Mesothelial cell of epicardium (in vitro differentiated cells): ENCODE measurements around the gene SUSD5. TPM values are rescaled to one million over a fixed set of nuclear protein-coding genes. Genes with fewer than 3 reads are reported as not detected.

Experiments
- DNase-seq, 2 experiments: peaks; one replicate each; pipeline ENCODE4 v3.0.0; 2021; ENCODE audit warnings: low spot score in 2 of 2; ENCODE audit not compliant: unreplicated experiment in 2 of 2
- H3K27ac Mint-ChIP-seq: 2 replicates; pipeline ENCODE4 v1.8.0; 2021; ENCODE audit warnings: mixed read lengths
- H3K27me3 Mint-ChIP-seq: 2 replicates; pipeline ENCODE4 v1.8.0; 2021; ENCODE audit warnings: low read depth, mixed read lengths
- H3K36me3 Mint-ChIP-seq: 2 replicates; pipeline ENCODE4 v1.8.0; 2021; ENCODE audit warnings: mixed read lengths
- H3K4me1 Mint-ChIP-seq: 2 replicates; pipeline ENCODE4 v1.8.0; 2021; ENCODE audit warnings: mixed read lengths
- H3K4me3 Mint-ChIP-seq: 2 replicates; pipeline ENCODE4 v1.8.0; 2021; ENCODE audit warnings: mild to moderate bottlenecking, moderate library complexity, mixed read lengths
- H3K9me3 Mint-ChIP-seq: 2 replicates; pipeline ENCODE4 v1.8.0; 2021; ENCODE audit warnings: mixed read lengths
- CTCF ChIP-seq: fragments of 200-600 bp; sonication (generic); IDR thresholded peaks from one replicate; pipeline ENCODE4 v1.5.0; 2021; ENCODE audit warnings: antibody characterized with exemption; ENCODE audit not compliant: unreplicated experiment
- total RNA-seq: library from RNA; stranded (reverse); gene quantifications from 3 replicates; pipeline ENCODE4 v1.2.1, GENCODE V29; 2021

SUSD5 gene
- total RNA-seq, 1 donor from 2014 or later, result 1.3 TPM

- peaks cover 2% of the 10 kb centered on the region for H3K36me3 Mint-ChIP-seq
- H3K27ac Mint-ChIP-seq, result no peak overlapping the region
- H3K4me3 Mint-ChIP-seq, result no peak overlapping the region
- H3K9me3 Mint-ChIP-seq, result peaks cover 33% of the 10 kb centered on the region
- no peaks in the 10 kb centered on the region for H3K27me3 Mint-ChIP-seq
- no peak for DNase-seq
- TF ChIP-seq CTCF, result no peak
- peaks cover 2% of the 10 kb centered on the region for H3K4me1 Mint-ChIP-seq
Measured at GRCh38 chr3:33181229-33181628, 37.4 kb downstream of the SUSD5 start.

DNA sequence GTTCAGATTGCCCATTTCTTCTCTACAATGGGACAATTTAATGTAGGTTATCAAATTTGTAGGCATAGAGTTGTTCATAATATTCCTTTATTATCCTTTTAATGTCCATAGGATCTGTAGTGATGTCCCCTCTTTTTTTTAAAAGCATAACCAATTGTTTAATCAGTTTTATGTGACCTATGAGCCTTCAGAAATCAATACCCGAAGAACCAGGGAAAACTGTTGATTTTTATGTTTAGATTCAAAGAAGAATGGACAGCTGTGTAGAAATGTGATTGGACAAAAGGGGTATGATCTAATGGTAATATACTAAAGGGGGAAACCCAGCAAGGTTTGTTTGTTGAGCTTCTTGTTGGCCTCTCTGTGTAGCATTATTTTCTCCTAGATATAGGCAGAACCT lies 39.5 kb downstream of the SUSD5 start:
- H3K27ac Mint-ChIP-seq, result no peak overlapping the region
- no peak for TF ChIP-seq CTCF
- H3K9me3 Mint-ChIP-seq, result peaks cover 33% of the 10 kb centered on the region
- no peak overlapping the region for H3K4me3 Mint-ChIP-seq
- H3K27me3 Mint-ChIP-seq, result no peaks in the 10 kb centered on the region
- no peaks in the 10 kb centered on the region for H3K4me1 Mint-ChIP-seq
- DNase-seq, result no peak
- H3K36me3 Mint-ChIP-seq, result peaks cover 2% of the 10 kb centered on the region

DNA sequence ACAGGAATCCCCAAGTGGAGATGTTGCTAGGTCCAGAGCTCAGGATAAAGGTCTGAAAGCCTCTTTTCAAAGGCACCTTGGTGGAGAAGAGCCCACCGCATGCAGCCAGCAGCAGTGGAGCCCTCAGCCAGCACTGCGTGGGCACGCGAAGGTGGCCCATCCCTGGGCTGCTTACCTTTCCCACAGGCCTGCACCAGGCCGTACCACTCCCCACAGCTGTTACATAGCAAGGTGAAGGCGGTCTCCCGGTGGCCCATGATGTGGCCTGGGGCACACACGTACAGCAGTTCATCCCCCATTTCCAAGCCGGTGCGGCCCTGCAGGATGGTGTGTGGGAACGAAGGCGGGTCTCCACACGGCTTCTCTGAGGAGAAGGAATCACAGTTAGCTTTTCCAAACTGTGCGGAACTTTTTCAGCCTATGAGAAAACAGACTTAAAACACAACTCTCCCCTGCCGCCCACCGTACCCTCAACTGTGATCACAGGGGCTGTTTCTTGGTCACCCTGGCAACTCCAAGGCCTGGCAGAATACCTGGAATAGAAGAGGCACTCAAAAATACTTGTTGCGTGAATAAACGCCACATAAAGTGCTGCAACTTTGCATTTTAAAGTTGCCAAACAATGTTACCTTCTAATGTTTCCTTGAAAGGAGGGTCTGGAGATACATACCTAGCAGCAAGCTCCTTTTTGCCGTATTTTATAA lies 43.7 kb downstream of the SUSD5 start:
- H3K9me3 Mint-ChIP-seq, result peaks cover 17% of the 10 kb centered on the region
- H3K27ac Mint-ChIP-seq, result no peak overlapping the region
- H3K27me3 Mint-ChIP-seq, result no peaks in the 10 kb centered on the region
- H3K4me1 Mint-ChIP-seq, result no peaks in the 10 kb centered on the region
- peaks cover 2% of the 10 kb centered on the region for H3K36me3 Mint-ChIP-seq
- H3K4me3 Mint-ChIP-seq, result no peak overlapping the region
- no peak for DNase-seq
- no peak for TF ChIP-seq CTCF

- no peak for TF ChIP-seq CTCF
- Mint-ChIP-seq H3K27ac (no peak overlapping the region), H3K36me3 (no peaks in the 10 kb centered on the region)
Measured at GRCh38 chr3:33174095-33174494, 44.5 kb downstream of the SUSD5 start.

GRCh38 chr3:33173672-33174071 lies 44.9 kb downstream of the SUSD5 start:
- no peak overlapping the region for H3K4me3 Mint-ChIP-seq
- no peaks in the 10 kb centered on the region for H3K36me3 Mint-ChIP-seq
- no peak for TF ChIP-seq CTCF
- H3K4me1 Mint-ChIP-seq, result no peaks in the 10 kb centered on the region
- peaks cover 6% of the 10 kb centered on the region for H3K9me3 Mint-ChIP-seq
- H3K27ac Mint-ChIP-seq, result no peak overlapping the region
- DNase-seq, result no peak
- H3K27me3 Mint-ChIP-seq, result no peaks in the 10 kb centered on the region

More at GRCh38 chr3:33174095-33174494, 44.5 kb downstream of the SUSD5 start:
- Mint-ChIP-seq H3K4me3 (no peak overlapping the region), H3K9me3 (peaks cover 10% of the 10 kb centered on the region), H3K27me3 (no peaks in the 10 kb centered on the region), H3K4me1 (no peaks in the 10 kb centered on the region)
- DNase-seq, result no peak

DNA sequence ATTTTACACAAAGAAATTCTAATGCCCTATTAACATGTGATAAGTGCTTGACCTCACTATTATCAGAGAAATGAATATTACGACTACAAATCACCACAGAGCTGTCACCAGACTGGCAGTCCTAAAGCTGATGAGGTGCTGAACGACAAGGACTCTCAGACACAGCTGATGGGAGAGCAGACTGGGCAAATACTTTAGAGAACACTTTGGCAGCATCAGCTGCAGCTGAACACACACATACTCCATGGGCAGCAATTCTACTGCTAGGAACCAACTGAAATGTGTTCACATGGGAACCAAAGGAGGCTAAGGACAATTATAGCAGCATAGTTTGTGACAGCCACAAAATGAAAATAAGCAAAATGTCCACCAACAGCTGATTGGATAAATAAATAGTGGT lies 45.5 kb downstream of the SUSD5 start:
- Mint-ChIP-seq H3K27ac (no peak overlapping the region), H3K27me3 (no peaks in the 10 kb centered on the region), H3K4me3 (no peak overlapping the region), H3K9me3 (peaks cover 4% of the 10 kb centered on the region), H3K4me1 (no peaks in the 10 kb centered on the region), H3K36me3 (no peaks in the 10 kb centered on the region)
- TF ChIP-seq CTCF, result no peak
- DNase-seq, result no peak
